Activated T-helper 2 cell treated with anti-CD3 and anti-CD28 coated beads, Interferon-gamma antibody, Interleukin-2, Interleukin-4, amounts not matched to agents 10 μg/mL and 5 μg/mL and 100 μg/mL, durations not matched to agents 14 hours and 24 hours and 36 hours (primary cell): ENCODE results near the gene HERPUD1. TPM values are rescaled to one million over a fixed set of nuclear protein-coding genes. Genes with fewer than 3 reads are reported as not detected.

ENCODE experiments used
- DNase-seq: peaks from one replicate; pipeline ENCODE4 v3.0.0; 2021; ENCODE audit warnings: low spot score
- H3K27ac Mint-ChIP-seq: one replicate; pipeline ENCODE4 v1.8.0; 2021; ENCODE audit warnings: mixed read lengths
- H3K27me3 Mint-ChIP-seq: one replicate; pipeline ENCODE4 v1.8.0; 2021; ENCODE audit warnings: low read depth, mixed read lengths
- H3K36me3 Mint-ChIP-seq: one replicate; pipeline ENCODE4 v1.8.0; 2021; ENCODE audit warnings: low read depth, mixed read lengths
- H3K4me1 Mint-ChIP-seq: one replicate; pipeline ENCODE4 v1.8.0; 2021; ENCODE audit warnings: low read depth, mixed read lengths
- H3K4me3 Mint-ChIP-seq: one replicate; pipeline ENCODE4 v1.8.0; 2021; ENCODE audit warnings: low read depth, mild to moderate bottlenecking, moderate library complexity, mixed read lengths
- H3K9me3 Mint-ChIP-seq: one replicate; pipeline ENCODE4 v1.8.0; 2021; ENCODE audit warnings: mixed read lengths
- intact Hi-C: fragments of 100-400 bp; cut with micrococcal nuclease; formaldehyde crosslinking; loops from one replicate; pipeline ENCODE4 v1.15.1; 2023
- total RNA-seq: library from RNA; stranded (reverse); gene quantifications from 2 replicates; pipeline ENCODE4 v1.2.3, GENCODE V29; 2022

HERPUD1 gene
- total RNA-seq, 1 donor from 2014 or later = 175 TPM

GRCh38 chr16:56944954-56945839 lies 13.3 kb downstream of the HERPUD1 start:
- DNase-seq = no peak
- no peaks in the 10 kb centered on the region for H3K27me3 Mint-ChIP-seq
- peak overlapping the region; percentile 87 for H3K27ac Mint-ChIP-seq
- peaks cover 62% of the 10 kb centered on the region for H3K36me3 Mint-ChIP-seq
- no peak overlapping the region for H3K4me3 Mint-ChIP-seq
- H3K9me3 Mint-ChIP-seq = no peaks in the 10 kb centered on the region
- H3K4me1 Mint-ChIP-seq = peaks cover 36% of the 10 kb centered on the region
- intact Hi-C loops = loop anchor here (1.0 to 10.0 kb wide), 3 partner anchors 28 to 330 kb away; no protein-coding TSS in a partner anchor

- Mint-ChIP-seq H3K4me1 (peaks cover 39% of the 10 kb centered on the region), H3K9me3 (no peaks in the 10 kb centered on the region), H3K4me3 (no peak overlapping the region), H3K36me3 (peaks cover 54% of the 10 kb centered on the region), H3K27me3 (no peaks in the 10 kb centered on the region), H3K27ac (no peak overlapping the region)
- intact Hi-C loops = loop anchor here (1.0 to 10.0 kb wide), 3 partner anchors 29 to 331 kb away; no protein-coding TSS in a partner anchor
- no peak for DNase-seq
Observed at GRCh38 chr16:56945847-56946527, 14.0 kb downstream of the HERPUD1 start.

GRCh38 chr16:56946767-56947603 lies 15.0 kb downstream of the HERPUD1 start:
- H3K4me3 Mint-ChIP-seq = no peak overlapping the region
- intact Hi-C loops = loop anchor here (10.0 kb wide), 1 partner anchor 332 kb away; no protein-coding TSS in a partner anchor
- DNase-seq = no peak

GRCh38 chr16:56947604-56947995 lies 15.7 kb downstream of the HERPUD1 start:
- H3K36me3 Mint-ChIP-seq = peaks cover 40% of the 10 kb centered on the region
- no peaks in the 10 kb centered on the region for H3K9me3 Mint-ChIP-seq
- H3K27ac Mint-ChIP-seq = no peak overlapping the region
- H3K4me1 Mint-ChIP-seq = peaks cover 38% of the 10 kb centered on the region
- intact Hi-C loops = loop anchor here (10.0 kb wide), 1 partner anchor 333 kb away; no protein-coding TSS in a partner anchor
- H3K4me3 Mint-ChIP-seq = no peak overlapping the region
- H3K27me3 Mint-ChIP-seq = no peaks in the 10 kb centered on the region
- DNase-seq = no peak

More at GRCh38 chr16:56946767-56947603, 15.0 kb downstream of the HERPUD1 start:
- Mint-ChIP-seq H3K36me3 (peaks cover 46% of the 10 kb centered on the region), H3K4me1 (peaks cover 38% of the 10 kb centered on the region), H3K9me3 (no peaks in the 10 kb centered on the region), H3K27ac (peak overlapping the region; percentile 23), H3K27me3 (no peaks in the 10 kb centered on the region)

GRCh38 chr16:56948234-56948633 lies 16.3 kb downstream of the HERPUD1 start:
- Mint-ChIP-seq H3K27me3 (no peaks in the 10 kb centered on the region), H3K9me3 (no peaks in the 10 kb centered on the region), H3K4me3 (no peak overlapping the region), H3K27ac (no peak overlapping the region), H3K4me1 (peaks cover 33% of the 10 kb centered on the region), H3K36me3 (peaks cover 34% of the 10 kb centered on the region)
- intact Hi-C loops = loop anchor here (10.0 kb wide), 1 partner anchor 333 kb away; no protein-coding TSS in a partner anchor
- no peak for DNase-seq

GRCh38 chr16:56950051-56950450 lies 18.1 kb downstream of the HERPUD1 start:
- Mint-ChIP-seq H3K9me3 (no peaks in the 10 kb centered on the region), H3K27ac (no peak overlapping the region), H3K36me3 (peaks cover 16% of the 10 kb centered on the region), H3K27me3 (no peaks in the 10 kb centered on the region), H3K4me1 (peaks cover 19% of the 10 kb centered on the region), H3K4me3 (no peak overlapping the region)
- DNase-seq = no peak
- intact Hi-C loops = no loop called here

- peaks cover 15% of the 10 kb centered on the region for H3K4me1 Mint-ChIP-seq
- peaks cover 12% of the 10 kb centered on the region for H3K36me3 Mint-ChIP-seq
- intact Hi-C loops = no loop called here
- H3K27me3 Mint-ChIP-seq = no peaks in the 10 kb centered on the region
- DNase-seq = no peak
- no peaks in the 10 kb centered on the region for H3K9me3 Mint-ChIP-seq
- no peak overlapping the region for H3K27ac Mint-ChIP-seq
- H3K4me3 Mint-ChIP-seq = no peak overlapping the region
Observed at GRCh38 chr16:56950455-56950854, 18.5 kb downstream of the HERPUD1 start.

GRCh38 chr16:56950881-56951771 lies 19.2 kb downstream of the HERPUD1 start:
- DNase-seq = peak; percentile 37
- intact Hi-C loops = loop anchor here (1.0 kb wide), 1 partner anchor 84 kb away; no protein-coding TSS in a partner anchor
- Mint-ChIP-seq H3K9me3 (no peaks in the 10 kb centered on the region), H3K4me1 (peaks cover 15% of the 10 kb centered on the region), H3K27ac (peak overlapping the region; percentile 4), H3K27me3 (no peaks in the 10 kb centered on the region), H3K36me3 (peaks cover 8% of the 10 kb centered on the region), H3K4me3 (no peak overlapping the region)

- no peak overlapping the region for H3K27ac Mint-ChIP-seq
- no peaks in the 10 kb centered on the region for H3K27me3 Mint-ChIP-seq
- no peak overlapping the region for H3K4me3 Mint-ChIP-seq
- DNase-seq = no peak
- peaks cover 3% of the 10 kb centered on the region for H3K36me3 Mint-ChIP-seq
- H3K4me1 Mint-ChIP-seq = peaks cover 13% of the 10 kb centered on the region
- no peaks in the 10 kb centered on the region for H3K9me3 Mint-ChIP-seq
- intact Hi-C loops = no loop called here
Observed at GRCh38 chr16:56953006-56953405, 21.1 kb downstream of the HERPUD1 start.

GRCh38 chr16:56956076-56956475 lies 24.1 kb downstream of the HERPUD1 start:
- intact Hi-C loops = no loop called here
- Mint-ChIP-seq H3K27ac (no peak overlapping the region), H3K4me1 (peaks cover 3% of the 10 kb centered on the region), H3K9me3 (no peaks in the 10 kb centered on the region), H3K27me3 (peaks cover 4% of the 10 kb centered on the region), H3K4me3 (no peak overlapping the region), H3K36me3 (no peaks in the 10 kb centered on the region)
- DNase-seq = no peak

GRCh38 chr16:56956756-56957155 lies 24.8 kb downstream of the HERPUD1 start:
- no peak overlapping the region for H3K27ac Mint-ChIP-seq
- intact Hi-C loops = no loop called here
- H3K36me3 Mint-ChIP-seq = no peaks in the 10 kb centered on the region
- H3K9me3 Mint-ChIP-seq = no peaks in the 10 kb centered on the region
- H3K27me3 Mint-ChIP-seq = peaks cover 4% of the 10 kb centered on the region
- DNase-seq = no peak
- no peak overlapping the region for H3K4me3 Mint-ChIP-seq
- H3K4me1 Mint-ChIP-seq = no peaks in the 10 kb centered on the region
